ENCODE measurements around the gene SUMF1.

SUMF1 gene

DNA sequence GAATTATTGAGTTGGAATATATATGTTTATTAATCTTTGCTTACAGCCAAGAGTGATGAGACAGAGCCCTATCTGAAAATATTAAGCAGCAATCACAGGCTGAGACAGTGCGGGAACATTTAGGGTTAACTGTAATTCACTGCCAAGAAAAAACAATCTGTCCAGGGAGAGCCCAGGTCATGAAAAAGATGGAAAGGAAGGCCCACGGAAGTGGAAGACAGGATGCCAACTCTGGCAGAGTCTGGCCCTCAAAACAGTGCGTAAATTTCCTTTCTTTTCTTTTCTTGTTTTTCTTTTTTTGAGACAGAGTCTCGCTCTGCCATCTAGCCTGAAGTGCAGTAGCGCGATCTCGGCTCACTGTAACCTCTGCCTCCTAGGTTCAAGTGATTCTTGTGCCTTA, 67.6 kb downstream of the SUMF1 start:
- no peaks in the 10 kb centered on the region for H3K4me1 ChIP-seq (ENCODE audit: insufficient read depth, low read length, severe bottlenecking)
- no peaks in the 10 kb centered on the region for H3K79me2 ChIP-seq (ENCODE audit: insufficient read depth, low read length)
- no peak overlapping the region for H2AFZ ChIP-seq (ENCODE audit: low read length)
- no peaks in the 10 kb centered on the region for H3K9me2 ChIP-seq (ENCODE audit: low read depth, low read length)
- no peaks in the 10 kb centered on the region for H4K20me1 ChIP-seq (ENCODE audit: insufficient read depth, low read length)
- H3K27ac ChIP-seq (ENCODE audit: low read depth, low read length, poor library complexity, severe bottlenecking): no peak overlapping the region
- no peaks in the 10 kb centered on the region for H3K36me3 ChIP-seq (ENCODE audit: insufficient read depth, low read length)
- no peak for TF ChIP-seq CTCF (IDR thresholded peaks at IDR 0.05; ENCODE audit: low read length)
- no peak for TF ChIP-seq EZH2 (IDR thresholded peaks at IDR 0.05; ENCODE audit: borderline replicate concordance, low read length)
- H3K9ac ChIP-seq (ENCODE audit: low read length): no peak overlapping the region
- H3K27me3 ChIP-seq (ENCODE audit: insufficient read depth, low read length): no peaks in the 10 kb centered on the region
- no peak overlapping the region for H3K4me3 ChIP-seq (ENCODE audit: low read depth, low read length, poor library complexity, severe bottlenecking)
- H3K9me3 ChIP-seq (ENCODE audit: low read length): no peaks in the 10 kb centered on the region
- no peaks in the 10 kb centered on the region for H3F3A ChIP-seq (ENCODE audit: insufficient read depth, low read length)
- no peak overlapping the region for H3K4me2 ChIP-seq (ENCODE audit: low read length)

DNA sequence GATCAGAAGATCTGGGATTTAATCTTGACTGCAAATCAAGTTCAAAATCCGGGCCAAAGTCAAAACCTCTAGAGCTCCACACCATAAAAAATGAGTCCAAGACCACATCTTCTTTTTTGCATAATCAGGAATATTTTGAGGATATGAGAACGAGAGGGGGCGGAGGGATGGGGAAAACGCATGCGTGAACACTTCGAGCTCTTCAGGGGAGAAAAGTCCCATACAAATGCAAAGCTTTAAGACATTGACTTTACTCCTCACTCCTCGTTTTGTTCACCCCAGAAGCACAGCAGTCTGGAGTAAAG, 68.2 kb downstream of the SUMF1 start:
- H3K27ac ChIP-seq (ENCODE audit: low read depth, low read length, poor library complexity, severe bottlenecking): no peak overlapping the region
- TF ChIP-seq EZH2 (IDR thresholded peaks at IDR 0.05; ENCODE audit: borderline replicate concordance, low read length) (no peak), CTCF (IDR thresholded peaks at IDR 0.05; ENCODE audit: low read length) (no peak)
- H3F3A ChIP-seq (ENCODE audit: insufficient read depth, low read length): no peaks in the 10 kb centered on the region

GRCh38 chr3:4398120-4398940, 68.7 kb downstream of the SUMF1 start:
- no peaks in the 10 kb centered on the region for H4K20me1 ChIP-seq (ENCODE audit: insufficient read depth, low read length)
- no peak overlapping the region for H3K27ac ChIP-seq (ENCODE audit: low read depth, low read length, poor library complexity, severe bottlenecking)
- no peaks in the 10 kb centered on the region for H3K9me2 ChIP-seq (ENCODE audit: low read depth, low read length)
- no peaks in the 10 kb centered on the region for H3K79me2 ChIP-seq (ENCODE audit: insufficient read depth, low read length)
- H2AFZ ChIP-seq (ENCODE audit: low read length): no peak overlapping the region
- no peaks in the 10 kb centered on the region for H3F3A ChIP-seq (ENCODE audit: insufficient read depth, low read length)
- H3K4me2 ChIP-seq (ENCODE audit: low read length): no peak overlapping the region
- no peaks in the 10 kb centered on the region for H3K27me3 ChIP-seq (ENCODE audit: insufficient read depth, low read length)
- H3K9me3 ChIP-seq (ENCODE audit: low read length): no peaks in the 10 kb centered on the region
- no peak overlapping the region for H3K4me3 ChIP-seq (ENCODE audit: low read depth, low read length, poor library complexity, severe bottlenecking)
- no peak overlapping the region for H3K9ac ChIP-seq (ENCODE audit: low read length)
- TF ChIP-seq CTCF (IDR thresholded peaks at IDR 0.05; ENCODE audit: low read length) (no peak), EZH2 (IDR thresholded peaks at IDR 0.05; ENCODE audit: borderline replicate concordance, low read length) (no peak)
- no peaks in the 10 kb centered on the region for H3K36me3 ChIP-seq (ENCODE audit: insufficient read depth, low read length)
- H3K4me1 ChIP-seq (ENCODE audit: insufficient read depth, low read length, severe bottlenecking): no peaks in the 10 kb centered on the region

More for the DNA sequence above, 68.2 kb downstream of the SUMF1 start:
- Histone ChIP-seq H3K79me2 (ENCODE audit: insufficient read depth, low read length) (no peaks in the 10 kb centered on the region), H3K27me3 (ENCODE audit: insufficient read depth, low read length) (no peaks in the 10 kb centered on the region), H3K36me3 (ENCODE audit: insufficient read depth, low read length) (no peaks in the 10 kb centered on the region), H2AFZ (ENCODE audit: low read length) (no peak overlapping the region), H3K4me3 (ENCODE audit: low read depth, low read length, poor library complexity, severe bottlenecking) (no peak overlapping the region), H3K4me2 (ENCODE audit: low read length) (no peak overlapping the region), H3K9ac (ENCODE audit: low read length) (no peak overlapping the region), H3K9me3 (ENCODE audit: low read length) (no peaks in the 10 kb centered on the region), H4K20me1 (ENCODE audit: insufficient read depth, low read length) (no peaks in the 10 kb centered on the region), H3K4me1 (ENCODE audit: insufficient read depth, low read length, severe bottlenecking) (no peaks in the 10 kb centered on the region), H3K9me2 (ENCODE audit: low read depth, low read length) (no peaks in the 10 kb centered on the region)

Measured in OCI-LY1 (cell line).